DOHH2 (cell line): ENCODE data around the gene PRKCSH.
"Not testable (repeated sequence)": the region's sequence is repeated elsewhere in the genome, so short reads cannot be mapped to it uniquely, and the experiment has no call there.

ENCODE experiments used
- EZH2phosphoT487 ChIP-seq: fragments of 200-600 bp; sonication (generic); IDR thresholded peaks from 2 replicates; pipeline ENCODE4 v1.6.1; 2017; ENCODE audit warnings: borderline replicate concordance, mild to moderate bottlenecking, antibody characterized with exemption, low read length, moderate library complexity, mixed read lengths
- TF ChIP-seq, protein P1 (sequence below): fragments of 200-600 bp; sonication (generic); IDR thresholded peaks from one replicate; pipeline ENCODE4 v1.5.1; 2014; ENCODE audit warnings: antibody characterized with exemption, mild to moderate bottlenecking, low read depth, low read length; ENCODE audit not compliant: poor library complexity, severe bottlenecking

DNA sequence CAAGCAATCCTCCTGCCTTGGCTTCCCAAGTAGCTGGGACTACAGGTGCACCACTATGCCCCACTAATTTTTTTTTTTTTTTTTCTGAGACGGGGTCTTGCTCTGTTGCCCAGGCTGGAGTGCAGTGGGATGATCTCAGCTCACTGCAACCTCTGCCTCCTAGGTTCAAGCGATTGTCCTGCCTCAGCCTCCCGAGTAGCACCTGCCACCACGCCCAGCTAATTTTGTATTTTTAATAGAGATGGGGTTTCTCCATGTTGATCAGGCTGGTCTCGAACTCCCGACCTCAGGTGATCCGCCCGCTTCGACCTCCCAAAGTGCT lies 19.8 kb downstream of the PRKCSH start:
- TF ChIP-seq, protein P1, sequence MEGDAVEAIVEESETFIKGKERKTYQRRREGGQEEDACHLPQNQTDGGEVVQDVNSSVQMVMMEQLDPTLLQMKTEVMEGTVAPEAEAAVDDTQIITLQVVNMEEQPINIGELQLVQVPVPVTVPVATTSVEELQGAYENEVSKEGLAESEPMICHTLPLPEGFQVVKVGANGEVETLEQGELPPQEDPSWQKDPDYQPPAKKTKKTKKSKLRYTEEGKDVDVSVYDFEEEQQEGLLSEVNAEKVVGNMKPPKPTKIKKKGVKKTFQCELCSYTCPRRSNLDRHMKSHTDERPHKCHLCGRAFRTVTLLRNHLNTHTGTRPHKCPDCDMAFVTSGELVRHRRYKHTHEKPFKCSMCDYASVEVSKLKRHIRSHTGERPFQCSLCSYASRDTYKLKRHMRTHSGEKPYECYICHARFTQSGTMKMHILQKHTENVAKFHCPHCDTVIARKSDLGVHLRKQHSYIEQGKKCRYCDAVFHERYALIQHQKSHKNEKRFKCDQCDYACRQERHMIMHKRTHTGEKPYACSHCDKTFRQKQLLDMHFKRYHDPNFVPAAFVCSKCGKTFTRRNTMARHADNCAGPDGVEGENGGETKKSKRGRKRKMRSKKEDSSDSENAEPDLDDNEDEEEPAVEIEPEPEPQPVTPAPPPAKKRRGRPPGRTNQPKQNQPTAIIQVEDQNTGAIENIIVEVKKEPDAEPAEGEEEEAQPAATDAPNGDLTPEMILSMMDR: not testable (repeated sequence)
- TF ChIP-seq EZH2phosphoT487: not testable (repeated sequence)
